GM12864 (cell line): ENCODE data around the gene SF3A2.

ENCODE experiments used
- DNase-seq: peaks from one replicate; pipeline ENCODE4 v3.0.0-alpha.2; 2011; ENCODE audit warnings: low read depth
- H3K4me3 ChIP-seq: 2 replicates; pipeline ENCODE4 v1.5.1; 2011; ENCODE audit warnings: mild to moderate bottlenecking, low read depth, low read length, control low read depth
- TF ChIP-seq, protein P1 (sequence below): IDR thresholded peaks from 2 replicates; pipeline ENCODE4 v1.5.1; 2011; ENCODE audit warnings: low read depth, mild to moderate bottlenecking, moderate library complexity, low read length, control low read depth, inconsistent platforms; ENCODE audit errors: missing control alignments

The SF3A2 gene

DNA sequence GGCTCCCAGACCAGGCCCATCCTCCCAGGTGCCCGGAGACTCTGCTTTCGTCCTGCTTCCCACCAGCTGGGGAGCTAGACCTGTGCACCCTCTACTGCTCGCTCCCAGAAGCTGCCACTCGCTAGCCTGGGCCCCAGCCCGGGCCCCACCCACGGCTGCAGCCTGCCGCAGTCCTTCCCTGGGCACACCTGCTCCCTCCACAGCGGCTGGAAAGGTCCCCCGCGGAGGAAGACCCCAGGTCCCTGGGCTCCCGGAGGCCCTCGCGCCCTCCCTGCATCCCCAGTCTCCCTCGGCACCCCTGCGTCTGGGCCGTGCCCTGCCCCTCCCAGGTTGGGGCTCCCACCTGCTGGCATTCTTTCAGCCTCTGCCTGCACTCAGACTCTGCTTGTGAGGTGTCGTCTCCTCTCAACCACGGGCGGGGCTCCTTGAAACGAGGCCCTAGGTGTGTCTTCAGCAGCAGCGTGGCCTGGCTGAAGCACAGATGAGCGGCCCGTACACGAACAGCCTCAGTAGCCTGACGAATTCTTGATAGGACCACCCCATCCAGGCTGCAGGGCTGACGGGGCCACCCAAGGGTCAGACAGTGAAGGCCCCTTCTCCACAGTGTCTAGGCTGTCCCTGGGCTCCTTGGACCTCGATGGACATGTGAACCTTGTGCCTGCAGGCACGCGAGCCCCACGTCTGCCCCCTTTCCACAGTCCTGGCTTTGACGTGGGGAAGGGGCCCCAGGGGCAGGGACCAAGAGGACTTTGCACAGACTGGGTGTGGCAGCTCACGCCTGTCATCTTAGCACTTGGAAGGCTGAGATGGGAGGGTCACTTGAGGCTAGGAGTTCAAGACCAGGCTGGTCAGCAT lies 44.9 kb upstream of the SF3A2 start:
- no peak for DNase-seq
- no peak overlapping the region for H3K4me3 ChIP-seq
- TF ChIP-seq, protein P1, sequence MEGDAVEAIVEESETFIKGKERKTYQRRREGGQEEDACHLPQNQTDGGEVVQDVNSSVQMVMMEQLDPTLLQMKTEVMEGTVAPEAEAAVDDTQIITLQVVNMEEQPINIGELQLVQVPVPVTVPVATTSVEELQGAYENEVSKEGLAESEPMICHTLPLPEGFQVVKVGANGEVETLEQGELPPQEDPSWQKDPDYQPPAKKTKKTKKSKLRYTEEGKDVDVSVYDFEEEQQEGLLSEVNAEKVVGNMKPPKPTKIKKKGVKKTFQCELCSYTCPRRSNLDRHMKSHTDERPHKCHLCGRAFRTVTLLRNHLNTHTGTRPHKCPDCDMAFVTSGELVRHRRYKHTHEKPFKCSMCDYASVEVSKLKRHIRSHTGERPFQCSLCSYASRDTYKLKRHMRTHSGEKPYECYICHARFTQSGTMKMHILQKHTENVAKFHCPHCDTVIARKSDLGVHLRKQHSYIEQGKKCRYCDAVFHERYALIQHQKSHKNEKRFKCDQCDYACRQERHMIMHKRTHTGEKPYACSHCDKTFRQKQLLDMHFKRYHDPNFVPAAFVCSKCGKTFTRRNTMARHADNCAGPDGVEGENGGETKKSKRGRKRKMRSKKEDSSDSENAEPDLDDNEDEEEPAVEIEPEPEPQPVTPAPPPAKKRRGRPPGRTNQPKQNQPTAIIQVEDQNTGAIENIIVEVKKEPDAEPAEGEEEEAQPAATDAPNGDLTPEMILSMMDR = no peak

DNA sequence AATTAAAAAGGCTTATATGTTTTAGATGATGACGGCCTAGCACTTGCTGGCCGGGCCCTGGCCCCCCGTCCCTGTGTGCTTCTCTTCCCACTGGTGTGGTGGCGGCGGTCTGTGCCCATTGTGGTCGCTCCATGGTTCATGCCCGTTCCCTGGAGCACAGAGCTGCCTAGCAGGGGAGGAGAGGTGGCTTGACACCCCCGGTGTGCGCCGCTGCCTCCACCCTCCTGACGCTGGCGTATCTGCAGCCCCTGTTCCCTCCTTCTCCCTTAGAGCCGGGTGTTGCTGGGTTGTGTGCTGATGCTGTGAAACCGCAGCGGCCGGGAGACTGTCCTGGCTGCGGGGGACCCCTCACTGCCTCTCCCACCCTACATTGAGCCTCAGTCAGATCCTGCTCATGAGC lies 43.8 kb upstream of the SF3A2 start:
- no peak for DNase-seq
- TF ChIP-seq, protein P1 = no peak
- no peak overlapping the region for H3K4me3 ChIP-seq

DNA sequence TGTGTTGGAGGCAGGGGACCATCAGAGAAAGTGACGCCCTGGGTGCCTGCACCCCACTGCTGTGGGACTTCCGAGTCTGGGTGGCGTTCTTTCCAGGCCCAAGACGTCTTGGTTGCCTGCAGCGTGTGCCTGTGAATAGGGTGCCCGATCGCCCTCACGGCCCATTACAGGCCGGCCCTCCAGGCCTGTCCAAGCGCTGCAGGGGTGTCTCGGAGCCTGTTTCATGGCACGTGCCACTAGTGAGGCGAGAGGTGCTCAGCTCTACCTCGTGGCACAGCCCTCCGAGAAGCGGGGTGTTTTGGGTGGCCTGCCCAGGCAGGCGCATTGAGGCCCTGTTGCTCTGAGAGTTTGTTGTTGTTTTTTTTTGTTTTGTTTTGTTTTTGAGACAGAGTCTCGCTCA lies 42.8 kb upstream of the SF3A2 start:
- H3K4me3 ChIP-seq = no peak overlapping the region

DNA sequence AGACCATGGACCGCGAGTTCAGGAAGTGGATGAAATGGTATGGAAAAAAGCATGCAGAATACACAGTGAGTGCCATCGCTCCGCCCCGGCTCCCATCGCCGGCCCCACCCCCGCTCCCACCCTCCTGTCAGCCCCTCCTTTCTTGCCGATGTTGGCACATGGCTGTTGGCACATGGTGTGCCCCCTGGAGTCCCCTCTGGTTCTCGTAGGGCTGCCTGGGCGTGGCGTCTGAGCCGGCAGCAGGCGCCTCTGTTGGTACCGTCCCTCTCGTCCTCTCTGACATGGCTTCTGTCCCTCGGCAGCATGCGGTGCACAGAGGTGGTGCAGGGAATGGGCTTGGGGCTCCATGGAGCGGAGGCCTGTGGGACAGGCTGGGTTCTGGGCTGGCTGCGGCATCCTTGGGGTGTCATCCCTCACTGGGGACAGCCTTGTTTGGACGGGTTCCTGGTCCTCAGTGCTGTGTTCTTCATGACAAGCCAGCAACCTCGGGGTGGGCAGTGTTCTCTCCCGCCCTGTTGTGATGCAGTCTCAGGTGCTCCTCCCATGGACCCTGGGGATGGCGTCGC lies 42.0 kb upstream of the SF3A2 start:
- TF ChIP-seq, protein P1 = no peak
- DNase-seq = no peak
- H3K4me3 ChIP-seq = no peak overlapping the region

More for the DNA sequence above, 42.8 kb upstream of the SF3A2 start:
- DNase-seq = no peak
- TF ChIP-seq, protein P1 = no peak

DNA sequence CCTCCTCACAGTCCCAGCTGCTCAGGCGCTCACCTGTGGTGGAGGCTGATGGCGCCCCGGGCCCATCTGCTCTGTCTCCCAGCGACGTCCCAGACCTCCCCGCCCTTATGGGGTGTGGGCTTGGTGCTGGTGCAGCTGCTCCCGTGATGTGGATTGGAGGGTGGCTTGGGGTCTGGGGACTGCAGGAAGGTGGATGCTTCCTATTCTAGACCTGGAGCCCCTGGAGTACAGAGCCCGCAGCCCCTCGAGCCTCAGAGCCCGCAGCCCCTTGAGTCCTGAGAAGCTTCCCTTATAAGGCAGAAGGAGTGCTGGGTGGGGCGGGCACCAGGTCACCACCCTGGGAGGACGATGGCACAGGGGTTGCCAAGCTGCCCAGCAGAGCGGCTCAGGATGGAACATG lies 41.3 kb upstream of the SF3A2 start:
- H3K4me3 ChIP-seq = no peak overlapping the region
- no peak for DNase-seq
- TF ChIP-seq, protein P1 = no peak

DNA sequence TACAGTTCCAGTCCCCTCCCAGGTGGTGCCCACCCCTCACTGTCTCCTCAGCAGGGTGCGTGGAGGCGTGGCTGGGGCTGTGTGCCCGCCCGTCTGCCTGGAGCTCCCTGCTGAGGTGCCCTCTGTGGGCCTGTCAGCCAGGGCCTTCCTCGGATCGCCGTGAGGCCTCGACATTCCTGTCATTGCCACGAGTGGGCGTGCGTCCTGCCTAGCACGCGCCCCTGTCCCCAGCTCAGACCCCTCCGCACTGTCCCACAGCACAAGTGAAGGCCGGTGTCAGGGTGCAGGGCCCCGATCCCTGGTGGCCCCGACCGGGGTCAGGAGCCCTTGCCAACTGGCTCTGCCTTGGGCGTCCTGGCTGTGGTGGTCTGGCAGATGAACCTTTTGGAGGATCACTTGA lies 40.7 kb upstream of the SF3A2 start:
- TF ChIP-seq, protein P1 = no peak
- no peak for DNase-seq
- no peak overlapping the region for H3K4me3 ChIP-seq
